Measurements from ENCODE around the gene ADCY3.

GRCh38 chr2:24914713-24915112 lies 5.3 kb downstream of the ADCY3 start:
- TF ChIP-seq POLR2A (IDR thresholded peaks at IDR 0.05) (no peak), EP300 (IDR thresholded peaks at IDR 0.05; ENCODE audit: low read depth) (no peak), CTCF (IDR thresholded peaks at IDR 0.05) (no peak), POLR2AphosphoS5 (IDR thresholded peaks at IDR 0.05) (no peak)
